GM12891 (cell line): ENCODE data around the gene KLF5.

Source experiments
- POLR2A ChIP-seq: IDR thresholded peaks from 2 replicates; pipeline ENCODE4 v1.6.1; 2011; ENCODE audit warnings: low read depth, low read length, control low read depth
- POLR2AphosphoS5 ChIP-seq: IDR thresholded peaks from 2 replicates; pipeline ENCODE4 v1.6.1; 2011; ENCODE audit warnings: low read depth, low read length, control low read depth

- TF ChIP-seq POLR2AphosphoS5 (no peak), POLR2A (no peak)
These were observed 17.1 kb downstream of the KLF5 start for GRCh38 chr13:73075954-73076353.
